Ascending aorta (tissue), 2 donors: ENCODE measurements around the gene LIPK. TPM values are rescaled to one million over a fixed set of nuclear protein-coding genes. Genes with fewer than 3 reads are reported as not detected.

Source experiments
- DNase-seq, 2 donors: peaks; one replicate each; pipeline ENCODE4 v3.0.0-alpha.2; 2019; ENCODE audit warnings: low spot score in 2 of 2
- H3K27ac ChIP-seq, 2 donors: fragments of 200-600 bp; sonication (generic); one replicate each; pipeline ENCODE4 v1.5.1; 2016 to 2017; ENCODE audit warnings: mild to moderate bottlenecking in 1 of 2
- H3K27me3 ChIP-seq: fragments of 200-600 bp; sonication (generic); one replicate; pipeline ENCODE4 v1.5.1; 2017
- H3K36me3 ChIP-seq, 2 donors: fragments of 200-600 bp; sonication (generic); one replicate each; pipeline ENCODE4 v1.5.1; 2016
- H3K4me1 ChIP-seq, 2 donors: fragments of 200-600 bp; sonication (generic); one replicate each; pipeline ENCODE4 v1.5.1; 2016 to 2017; ENCODE audit warnings: mild to moderate bottlenecking in 1 of 2
- H3K4me3 ChIP-seq, 2 donors: fragments of 200-600 bp; sonication (generic); one replicate each; pipeline ENCODE4 v1.5.1; 2016 to 2017; ENCODE audit warnings: mild to moderate bottlenecking in 1 of 2
- H3K9me3 ChIP-seq, 2 donors: fragments of 200-600 bp; sonication (generic); one replicate each; pipeline ENCODE4 v1.5.1; 2016
- CTCF ChIP-seq, 3 experiments: fragments of 200-600 bp in 2 of 3; fragments of 450-650 bp in 1 of 3; sonication (generic) in 2 of 3; IDR thresholded peaks; one replicate each; pipeline ENCODE4 v1.5.1; 2016 to 2019; ENCODE audit warnings: antibody characterized with exemption in 3 of 3, mild to moderate bottlenecking in 1 of 3, moderate library complexity in 1 of 3
- intact Hi-C: fragments of 100-400 bp; cut with DNase I; formaldehyde crosslinking; loops from one replicate; pipeline ENCODE4 v1.15.1; 2023
- total RNA-seq: library from RNA; depleted of rRNA; stranded (reverse); fragments of >200 nt; gene quantifications from one replicate; pipeline ENCODE4 v1.1.0, GENCODE V29; 2016

LIPK gene
- total RNA-seq, 1 donor from 2014 or later, result not detected

- H3K27ac ChIP-seq, result no peak within 1 kb of the TSS
- H3K9me3 ChIP-seq, result no peaks in the 10 kb centered on the region
- no peaks in the 10 kb centered on the region for H3K36me3 ChIP-seq
- DNase-seq, result no peak
- H3K4me1 ChIP-seq, result no peaks in the 10 kb centered on the region
- no peak within 1 kb of the TSS for H3K4me3 ChIP-seq
- intact Hi-C loops, result no loop called here
- no peak for TF ChIP-seq CTCF (IDR thresholded peaks at IDR 0.05)
- H3K27me3 ChIP-seq, result no peaks in the 10 kb centered on the region
These were observed 53.5 kb downstream of the LIPK start, which contains the start of gene LIPN for GRCh38 chr10:88759366-88760101. Gene LIPN (plus strand): TSS chr10:88760020. CDS start chr10:88761406, 1,386 bp downstream.

- intact Hi-C loops, result no loop called here
- no peak overlapping the region for H3K4me3 ChIP-seq
- no peaks in the 10 kb centered on the region for H3K27me3 ChIP-seq
- DNase-seq, result no peak
- no peaks in the 10 kb centered on the region for H3K4me1 ChIP-seq
- no peaks in the 10 kb centered on the region for H3K36me3 ChIP-seq
- no peak for TF ChIP-seq CTCF (IDR thresholded peaks at IDR 0.05)
- no peak overlapping the region for H3K27ac ChIP-seq
- no peaks in the 10 kb centered on the region for H3K9me3 ChIP-seq
These were observed 56.9 kb downstream of the LIPK start for GRCh38 chr10:88762906-88763305.

- no peak overlapping the region for H3K4me3 ChIP-seq
- H3K4me1 ChIP-seq, result no peaks in the 10 kb centered on the region
- DNase-seq, result no peak
- H3K36me3 ChIP-seq, result no peaks in the 10 kb centered on the region
- intact Hi-C loops, result no loop called here
- no peaks in the 10 kb centered on the region for H3K9me3 ChIP-seq
- TF ChIP-seq CTCF (IDR thresholded peaks at IDR 0.05), result no peak
- H3K27ac ChIP-seq, result no peak overlapping the region
- no peaks in the 10 kb centered on the region for H3K27me3 ChIP-seq
These were observed 57.4 kb downstream of the LIPK start for GRCh38 chr10:88763441-88763840.

- Histone ChIP-seq H3K36me3 (no peaks in the 10 kb centered on the region), H3K9me3 (no peaks in the 10 kb centered on the region), H3K27me3 (no peaks in the 10 kb centered on the region), H3K27ac (no peak overlapping the region), H3K4me3 (no peak overlapping the region), H3K4me1 (no peaks in the 10 kb centered on the region)
- DNase-seq, result no peak
- intact Hi-C loops, result no loop called here
- TF ChIP-seq CTCF (IDR thresholded peaks at IDR 0.05), result no peak
These were observed 58.1 kb downstream of the LIPK start for GRCh38 chr10:88764110-88764509.

GRCh38 chr10:88765816-88766215 is 59.8 kb downstream of the LIPK start:
- H3K9me3 ChIP-seq, result no peaks in the 10 kb centered on the region
- no peak for TF ChIP-seq CTCF (IDR thresholded peaks at IDR 0.05)
- no peaks in the 10 kb centered on the region for H3K4me1 ChIP-seq
- no peak overlapping the region for H3K27ac ChIP-seq
- no peak for DNase-seq
- no peaks in the 10 kb centered on the region for H3K27me3 ChIP-seq
- H3K36me3 ChIP-seq, result no peaks in the 10 kb centered on the region
- no peak overlapping the region for H3K4me3 ChIP-seq
- intact Hi-C loops, result no loop called here
